ENCODE results near the gene ABHD12.

GRCh38 chr20:25407311-25408169 lies 16.9 kb upstream of the ABHD12 start, which contains the start of gene GINS1:
- TF ChIP-seq EZH2 (IDR thresholded peaks at IDR 0.05; ENCODE audit: borderline replicate concordance, low read depth, low read length, severe bottlenecking) = no peak
- no peak for TF ChIP-seq CTCF (IDR thresholded peaks at IDR 0.05; ENCODE audit: extremely low read depth in 1 of 2, insufficient read depth in 1 of 2, low read depth in 1 of 2, low read length in 2 of 2)
- TF ChIP-seq, protein P1, sequence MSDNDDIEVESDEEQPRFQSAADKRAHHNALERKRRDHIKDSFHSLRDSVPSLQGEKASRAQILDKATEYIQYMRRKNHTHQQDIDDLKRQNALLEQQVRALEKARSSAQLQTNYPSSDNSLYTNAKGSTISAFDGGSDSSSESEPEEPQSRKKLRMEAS (IDR thresholded peaks at IDR 0.05; ENCODE audit: insufficient read depth, insufficient read length) = peak; percentile 31
- TF ChIP-seq GATA2 (IDR thresholded peaks at IDR 0.05; ENCODE audit: insufficient read depth, insufficient read length, low read depth, low read length) = no peak
- TF ChIP-seq POLR2A (IDR thresholded peaks at IDR 0.05; ENCODE audit: low read depth, low read length) = peak; percentile 85
- TF ChIP-seq MYC (IDR thresholded peaks at IDR 0.05; ENCODE audit: low read depth, low read length) = no peak
- TF ChIP-seq POLR2AphosphoS5 (IDR thresholded peaks at IDR 0.05; ENCODE audit: insufficient read depth, low read depth, low read length) = peak; percentile 64
- TF ChIP-seq FOS (IDR thresholded peaks at IDR 0.05; ENCODE audit: borderline replicate concordance, insufficient read depth, low read length) = no peak
- TF ChIP-seq JUN (IDR thresholded peaks at IDR 0.05; ENCODE audit: borderline replicate concordance, insufficient read depth, insufficient read length, low read depth) = no peak
